WTC11 (cell line): ENCODE measurements around the gene UBXN10. TPM values are rescaled to one million over a fixed set of nuclear protein-coding genes. Genes with fewer than 3 reads are reported as not detected.
A peak's percentile ranks its signal among the peaks of the same experiment; 100 is the strongest.

Source experiments
- ATAC-seq: fragments of 200-7000 bp; cut with Tn5 transposase; 2 replicates; pipeline ENCODE4 v1.10.0; 2021; ENCODE audit warnings: mild to moderate bottlenecking, moderate library complexity
- Bru-seq: library from RNA; stranded (reverse); fragments of 400-500 nt; gene quantifications from one replicate; lab custom pipeline; 2021; lab: Mats Ljungman, UMichigan
- CTCF ChIA-PET: fragments of 300-600 bp; sonication (Branson Sonifier 250); formaldehyde crosslinking; loops from one replicate; lab custom pipeline; 2021; ENCODE audit warnings: antibody characterized with exemption; lab: Charles Lee
- POLR2A ChIA-PET: fragments of 350-600 bp; sonication (Branson Sonifier 250); formaldehyde crosslinking; loops from one replicate; lab custom pipeline; 2021; ENCODE audit warnings: antibody characterized with exemption; lab: Charles Lee
- DNase-seq: peaks from one replicate; pipeline ENCODE4 v3.0.0; 2021; ENCODE audit warnings: low spot score
- H3K27ac Mint-ChIP-seq: 2 replicates; pipeline ENCODE4 v1.8.0; 2021; ENCODE audit warnings: mixed read lengths
- H3K27me3 Mint-ChIP-seq: 2 replicates; pipeline ENCODE4 v1.8.0; 2021; ENCODE audit warnings: low read depth, mild to moderate bottlenecking, moderate library complexity, mixed read lengths
- H3K36me3 Mint-ChIP-seq: 2 replicates; pipeline ENCODE4 v1.8.0; 2021; ENCODE audit warnings: mixed read lengths
- H3K4me1 Mint-ChIP-seq: 2 replicates; pipeline ENCODE4 v1.8.0; 2022; ENCODE audit warnings: mixed read lengths
- H3K4me3 Mint-ChIP-seq: 2 replicates; pipeline ENCODE4 v1.8.0; 2021; ENCODE audit warnings: mild to moderate bottlenecking, moderate library complexity, mixed read lengths
- H3K9me3 Mint-ChIP-seq: 2 replicates; pipeline ENCODE4 v1.8.0; 2021; ENCODE audit warnings: mixed read lengths
- ATF1 ChIP-seq: sonication (generic); formaldehyde crosslinking; IDR thresholded peaks from 2 replicates; pipeline ENCODE4 v1.8.1; 2023; ENCODE audit warnings: mild to moderate bottlenecking, moderate library complexity, missing genetic modification reagents
- CREM ChIP-seq: sonication (generic); formaldehyde crosslinking; IDR thresholded peaks from 2 replicates; pipeline ENCODE4 v1.8.1; 2022; ENCODE audit warnings: mild to moderate bottlenecking, missing genetic modification reagents, moderate library complexity
- ESRRA ChIP-seq: sonication (generic); formaldehyde crosslinking; IDR thresholded peaks from 2 replicates; pipeline ENCODE4 v1.8.1; 2022; ENCODE audit warnings: mild to moderate bottlenecking, missing genetic modification reagents, borderline replicate concordance
- ETV6 ChIP-seq: sonication (generic); formaldehyde crosslinking; IDR thresholded peaks from 2 replicates; pipeline ENCODE4 v1.8.1; 2022; ENCODE audit warnings: mild to moderate bottlenecking, missing genetic modification reagents
- FOXK1 ChIP-seq: sonication (generic); formaldehyde crosslinking; IDR thresholded peaks from 2 replicates; pipeline ENCODE4 v1.8.0; 2022; ENCODE audit warnings: mild to moderate bottlenecking, moderate library complexity, missing genetic modification reagents
- FOXP1 ChIP-seq: sonication (generic); formaldehyde crosslinking; IDR thresholded peaks from 2 replicates; pipeline ENCODE4 v1.8.0; 2022; ENCODE audit warnings: missing genetic modification reagents, mild to moderate bottlenecking, moderate library complexity, borderline replicate concordance
- SOX15 ChIP-seq: fragments of 250-450 bp; sonication (Bioruptor Pico); IDR thresholded peaks from 2 replicates; pipeline ENCODE4 v1.9.0; 2021; ENCODE audit warnings: mild to moderate bottlenecking
- TEAD1 ChIP-seq: sonication (generic); formaldehyde crosslinking; IDR thresholded peaks from 2 replicates; pipeline ENCODE4 v1.8.0; 2022; ENCODE audit warnings: mild to moderate bottlenecking, missing genetic modification reagents
- TEAD4 ChIP-seq: sonication (generic); formaldehyde crosslinking; IDR thresholded peaks from 2 replicates; pipeline ENCODE4 v1.8.0; 2022; ENCODE audit warnings: mild to moderate bottlenecking, missing genetic modification reagents
- ZNF232 ChIP-seq: sonication (generic); formaldehyde crosslinking; IDR thresholded peaks from 2 replicates; pipeline ENCODE4 v1.8.0; 2022; ENCODE audit warnings: mild to moderate bottlenecking, missing genetic modification reagents
- ZNF396 ChIP-seq: fragments of 250-450 bp; sonication (Bioruptor Pico); IDR thresholded peaks from 2 replicates; pipeline ENCODE4 v1.8.0; 2021; ENCODE audit warnings: mild to moderate bottlenecking, moderate library complexity, borderline replicate concordance
- ZNF423 ChIP-seq: fragments of 250-450 bp; sonication (Bioruptor Pico); IDR thresholded peaks from 2 replicates; pipeline ENCODE4 v2.1.2; 2022; ENCODE audit warnings: mild to moderate bottlenecking, moderate library complexity
- long read RNA-seq, 3 experiments: library from RNA in 1 of 3; library from capped mRNA in 1 of 3; library from polyadenylated mRNA in 1 of 3; unstranded in 2 of 3; stranded (forward) in 1 of 3; transcript quantifications; one replicate each; pipeline ENCODE4 v2.0.0, GENCODE V29; 2021
- total RNA-seq: library from RNA; stranded (reverse); gene quantifications from 3 replicates; pipeline ENCODE4 v1.2.3, GENCODE V29; 2021
- TF ChIP-seq, protein P1 (sequence below): fragments of 250-450 bp; sonication (Bioruptor Pico); IDR thresholded peaks from 2 replicates; pipeline ENCODE4 v1.9.0; 2021; ENCODE audit warnings: moderate library complexity, mild to moderate bottlenecking, inconsistent platforms, borderline replicate concordance
- TF ChIP-seq, protein P2 (sequence below): sonication (generic); formaldehyde crosslinking; IDR thresholded peaks from 2 replicates; pipeline ENCODE4 v1.8.0; 2022; ENCODE audit warnings: mild to moderate bottlenecking, missing genetic modification reagents
- TF ChIP-seq, protein P3 (sequence below): sonication (generic); formaldehyde crosslinking; IDR thresholded peaks from 2 replicates; pipeline ENCODE4 v1.8.0; 2022; ENCODE audit warnings: missing genetic modification reagents
- TF ChIP-seq, protein P4 (sequence below): sonication (generic); formaldehyde crosslinking; IDR thresholded peaks from 2 replicates; pipeline ENCODE4 v1.8.0; 2023; ENCODE audit warnings: missing genetic modification reagents, mild to moderate bottlenecking, borderline replicate concordance
- TF ChIP-seq, protein P5 (sequence below): sonication (generic); formaldehyde crosslinking; IDR thresholded peaks from 2 replicates; pipeline ENCODE4 v1.8.1; 2022; ENCODE audit warnings: missing genetic modification reagents, borderline replicate concordance
- TF ChIP-seq, protein P6 (sequence below): fragments of 250-450 bp; sonication (Bioruptor Pico); IDR thresholded peaks from 2 replicates; pipeline ENCODE4 v1.8.0; 2021; ENCODE audit warnings: mild to moderate bottlenecking
- TF ChIP-seq, protein P7 (sequence below): sonication (generic); formaldehyde crosslinking; IDR thresholded peaks from 2 replicates; pipeline ENCODE4 v1.8.0; 2022; ENCODE audit warnings: mild to moderate bottlenecking, missing genetic modification reagents
- TF ChIP-seq, protein P8 (sequence below): fragments of 250-450 bp; sonication (Bioruptor Pico); IDR thresholded peaks from 2 replicates; pipeline ENCODE4 v1.9.0; 2021; ENCODE audit warnings: mild to moderate bottlenecking

UBXN10 gene, protein sequence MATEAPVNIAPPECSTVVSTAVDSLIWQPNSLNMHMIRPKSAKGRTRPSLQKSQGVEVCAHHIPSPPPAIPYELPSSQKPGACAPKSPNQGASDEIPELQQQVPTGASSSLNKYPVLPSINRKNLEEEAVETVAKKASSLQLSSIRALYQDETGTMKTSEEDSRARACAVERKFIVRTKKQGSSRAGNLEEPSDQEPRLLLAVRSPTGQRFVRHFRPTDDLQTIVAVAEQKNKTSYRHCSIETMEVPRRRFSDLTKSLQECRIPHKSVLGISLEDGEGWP
- total RNA-seq (0.52 to 0.76 TPM (median 0.71 TPM) in 3 replicates), Bru-seq, nascent RNA (percentile 45 among the genes with signal in this experiment)
- long read RNA-seq, experiment 1, full-length matches to known transcripts: 4 of 4 reads
- long read RNA-seq, experiment 1, partial matches to known transcripts: 0 of 4 reads
- long read RNA-seq, experiment 1, other reads (novel, unspliced or antisense): 0 of 4 reads
- long read RNA-seq, experiment 2, full-length matches to known transcripts: 2 of 2 reads
- long read RNA-seq, experiment 2, partial matches to known transcripts: 0 of 2 reads
- long read RNA-seq, experiment 2, other reads (novel, unspliced or antisense): 0 of 2 reads
- long read RNA-seq, experiment 3, full-length matches to known transcripts: 1 of 1 reads
- long read RNA-seq, experiment 3, partial matches to known transcripts: 0 of 1 reads
- long read RNA-seq, experiment 3, other reads (novel, unspliced or antisense): 0 of 1 reads

DNA sequence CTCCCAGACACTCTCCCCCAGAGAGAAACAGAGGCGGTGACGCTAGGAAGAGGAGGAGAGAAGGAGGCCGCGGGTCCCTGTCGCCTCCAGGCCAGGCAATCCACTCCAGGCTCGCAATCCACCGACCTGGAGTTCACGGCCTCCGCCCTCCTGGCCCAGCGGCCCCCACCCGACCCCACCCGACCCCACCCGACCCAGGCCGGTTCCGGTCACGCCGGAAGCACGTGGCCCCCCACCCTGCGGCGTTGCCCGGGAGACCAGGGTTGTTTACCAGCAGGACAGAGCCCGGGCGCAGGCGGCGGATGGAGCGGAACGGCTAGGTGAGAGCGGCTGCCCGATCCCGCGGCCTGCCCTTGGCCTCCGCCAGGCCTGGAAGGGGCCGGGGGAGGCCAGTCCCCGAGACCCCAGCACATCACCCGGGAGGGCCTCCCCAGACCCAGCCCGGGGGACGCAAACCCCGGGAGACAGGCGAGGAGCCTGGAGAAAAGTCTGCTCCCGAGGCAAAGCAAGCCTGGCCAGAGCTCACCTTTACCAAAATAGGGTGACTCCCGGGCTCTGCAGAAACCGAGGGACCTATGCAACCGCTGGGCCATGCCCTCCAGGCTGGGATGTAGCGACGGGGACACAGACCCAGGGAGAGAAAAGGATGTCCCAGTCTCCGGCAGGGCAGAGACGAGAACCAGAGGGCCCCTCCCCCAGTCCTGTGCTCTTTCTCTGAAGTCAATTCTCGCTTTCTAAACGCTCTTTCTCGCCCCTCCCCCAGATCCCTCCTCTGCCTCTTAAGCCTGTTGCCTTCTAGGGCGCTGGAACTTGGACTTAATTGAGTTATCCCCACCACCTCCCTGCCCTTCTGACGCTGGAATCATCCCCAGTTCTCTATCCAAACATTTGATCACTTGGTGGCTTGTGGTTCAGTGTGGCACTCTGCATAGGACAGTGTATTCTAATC, at the start of gene UBXN10, which contains the start of gene PLA2G2C:
UBXN10 (plus strand) TSS at position 263 of the 949 bp plus-strand sequence. CDS start 4,466 bp downstream, outside the sequence.
PLA2G2C (minus strand) TSS at position 685 of the 949 bp plus-strand sequence. CDS start 9,155 bp downstream, outside the sequence.
- peak within 1 kb of the TSS; percentile 21; the same call in 1 of the 2 replicates for H3K27ac Mint-ChIP-seq
- peak; percentile 75 for ATAC-seq
- CTCF ChIA-PET: interaction anchor here (0.9 kb wide), 1 partner anchor 34 kb away, joined by 3 read pairs; no protein-coding TSS in a partner anchor
- H3K9me3 Mint-ChIP-seq: no peaks in the 10 kb centered on the region
- no peaks in the 10 kb centered on the region for H3K36me3 Mint-ChIP-seq
- DNase-seq: peak; percentile 81
- peaks cover 40% of the 10 kb centered on the region for H3K27me3 Mint-ChIP-seq
- POLR2A ChIA-PET: no interaction called here
- peaks cover 24% of the 10 kb centered on the region for H3K4me1 Mint-ChIP-seq
- H3K4me3 Mint-ChIP-seq: peak within 1 kb of the TSS; percentile 75
- TF ChIP-seq SOX15 (CRISPR knock-in tag) (no peak), FOXK1 (peak; percentile 92), ZNF232 (no peak), FOXP1 (CRISPR knock-in tag) (no peak), CREM (no peak), ZNF396 (CRISPR knock-in tag) (no peak), ZNF423 (no peak), ETV6 (CRISPR knock-in tag) (no peak), TEAD1 (no peak), ATF1 (CRISPR knock-in tag) (no peak), ESRRA (no peak), TEAD4 (CRISPR knock-in tag) (no peak)
- TF ChIP-seq, protein P1, sequence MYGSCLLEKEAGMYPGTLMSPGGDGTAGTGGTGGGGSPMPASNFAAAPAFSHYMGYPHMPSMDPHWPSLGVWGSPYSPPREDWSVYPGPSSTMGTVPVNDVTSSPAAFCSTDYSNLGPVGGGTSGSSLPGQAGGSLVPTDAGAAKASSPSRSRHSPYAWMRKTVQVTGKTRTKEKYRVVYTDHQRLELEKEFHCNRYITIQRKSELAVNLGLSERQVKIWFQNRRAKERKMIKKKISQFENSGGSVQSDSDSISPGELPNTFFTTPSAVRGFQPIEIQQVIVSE: no peak
- TF ChIP-seq, protein P2, sequence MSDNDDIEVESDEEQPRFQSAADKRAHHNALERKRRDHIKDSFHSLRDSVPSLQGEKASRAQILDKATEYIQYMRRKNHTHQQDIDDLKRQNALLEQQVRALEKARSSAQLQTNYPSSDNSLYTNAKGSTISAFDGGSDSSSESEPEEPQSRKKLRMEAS (CRISPR knock-in tag): peak; percentile 55; the same call in 1 of the 2 replicates
- TF ChIP-seq, protein P3, sequence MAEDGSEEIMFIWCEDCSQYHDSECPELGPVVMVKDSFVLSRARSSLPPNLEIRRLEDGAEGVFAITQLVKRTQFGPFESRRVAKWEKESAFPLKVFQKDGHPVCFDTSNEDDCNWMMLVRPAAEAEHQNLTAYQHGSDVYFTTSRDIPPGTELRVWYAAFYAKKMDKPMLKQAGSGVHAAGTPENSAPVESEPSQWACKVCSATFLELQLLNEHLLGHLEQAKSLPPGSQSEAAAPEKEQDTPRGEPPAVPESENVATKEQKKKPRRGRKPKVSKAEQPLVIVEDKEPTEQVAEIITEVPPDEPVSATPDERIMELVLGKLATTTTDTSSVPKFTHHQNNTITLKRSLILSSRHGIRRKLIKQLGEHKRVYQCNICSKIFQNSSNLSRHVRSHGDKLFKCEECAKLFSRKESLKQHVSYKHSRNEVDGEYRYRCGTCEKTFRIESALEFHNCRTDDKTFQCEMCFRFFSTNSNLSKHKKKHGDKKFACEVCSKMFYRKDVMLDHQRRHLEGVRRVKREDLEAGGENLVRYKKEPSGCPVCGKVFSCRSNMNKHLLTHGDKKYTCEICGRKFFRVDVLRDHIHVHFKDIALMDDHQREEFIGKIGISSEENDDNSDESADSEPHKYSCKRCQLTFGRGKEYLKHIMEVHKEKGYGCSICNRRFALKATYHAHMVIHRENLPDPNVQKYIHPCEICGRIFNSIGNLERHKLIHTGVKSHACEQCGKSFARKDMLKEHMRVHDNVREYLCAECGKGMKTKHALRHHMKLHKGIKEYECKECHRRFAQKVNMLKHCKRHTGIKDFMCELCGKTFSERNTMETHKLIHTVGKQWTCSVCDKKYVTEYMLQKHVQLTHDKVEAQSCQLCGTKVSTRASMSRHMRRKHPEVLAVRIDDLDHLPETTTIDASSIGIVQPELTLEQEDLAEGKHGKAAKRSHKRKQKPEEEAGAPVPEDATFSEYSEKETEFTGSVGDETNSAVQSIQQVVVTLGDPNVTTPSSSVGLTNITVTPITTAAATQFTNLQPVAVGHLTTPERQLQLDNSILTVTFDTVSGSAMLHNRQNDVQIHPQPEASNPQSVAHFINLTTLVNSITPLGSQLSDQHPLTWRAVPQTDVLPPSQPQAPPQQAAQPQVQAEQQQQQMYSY (CRISPR knock-in tag): peak; percentile 94
- TF ChIP-seq, protein P4, sequence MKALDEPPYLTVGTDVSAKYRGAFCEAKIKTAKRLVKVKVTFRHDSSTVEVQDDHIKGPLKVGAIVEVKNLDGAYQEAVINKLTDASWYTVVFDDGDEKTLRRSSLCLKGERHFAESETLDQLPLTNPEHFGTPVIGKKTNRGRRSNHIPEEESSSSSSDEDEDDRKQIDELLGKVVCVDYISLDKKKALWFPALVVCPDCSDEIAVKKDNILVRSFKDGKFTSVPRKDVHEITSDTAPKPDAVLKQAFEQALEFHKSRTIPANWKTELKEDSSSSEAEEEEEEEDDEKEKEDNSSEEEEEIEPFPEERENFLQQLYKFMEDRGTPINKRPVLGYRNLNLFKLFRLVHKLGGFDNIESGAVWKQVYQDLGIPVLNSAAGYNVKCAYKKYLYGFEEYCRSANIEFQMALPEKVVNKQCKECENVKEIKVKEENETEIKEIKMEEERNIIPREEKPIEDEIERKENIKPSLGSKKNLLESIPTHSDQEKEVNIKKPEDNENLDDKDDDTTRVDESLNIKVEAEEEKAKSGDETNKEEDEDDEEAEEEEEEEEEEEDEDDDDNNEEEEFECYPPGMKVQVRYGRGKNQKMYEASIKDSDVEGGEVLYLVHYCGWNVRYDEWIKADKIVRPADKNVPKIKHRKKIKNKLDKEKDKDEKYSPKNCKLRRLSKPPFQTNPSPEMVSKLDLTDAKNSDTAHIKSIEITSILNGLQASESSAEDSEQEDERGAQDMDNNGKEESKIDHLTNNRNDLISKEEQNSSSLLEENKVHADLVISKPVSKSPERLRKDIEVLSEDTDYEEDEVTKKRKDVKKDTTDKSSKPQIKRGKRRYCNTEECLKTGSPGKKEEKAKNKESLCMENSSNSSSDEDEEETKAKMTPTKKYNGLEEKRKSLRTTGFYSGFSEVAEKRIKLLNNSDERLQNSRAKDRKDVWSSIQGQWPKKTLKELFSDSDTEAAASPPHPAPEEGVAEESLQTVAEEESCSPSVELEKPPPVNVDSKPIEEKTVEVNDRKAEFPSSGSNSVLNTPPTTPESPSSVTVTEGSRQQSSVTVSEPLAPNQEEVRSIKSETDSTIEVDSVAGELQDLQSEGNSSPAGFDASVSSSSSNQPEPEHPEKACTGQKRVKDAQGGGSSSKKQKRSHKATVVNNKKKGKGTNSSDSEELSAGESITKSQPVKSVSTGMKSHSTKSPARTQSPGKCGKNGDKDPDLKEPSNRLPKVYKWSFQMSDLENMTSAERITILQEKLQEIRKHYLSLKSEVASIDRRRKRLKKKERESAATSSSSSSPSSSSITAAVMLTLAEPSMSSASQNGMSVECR: no peak; the same call in 1 of the 2 replicates
- TF ChIP-seq, protein P5, sequence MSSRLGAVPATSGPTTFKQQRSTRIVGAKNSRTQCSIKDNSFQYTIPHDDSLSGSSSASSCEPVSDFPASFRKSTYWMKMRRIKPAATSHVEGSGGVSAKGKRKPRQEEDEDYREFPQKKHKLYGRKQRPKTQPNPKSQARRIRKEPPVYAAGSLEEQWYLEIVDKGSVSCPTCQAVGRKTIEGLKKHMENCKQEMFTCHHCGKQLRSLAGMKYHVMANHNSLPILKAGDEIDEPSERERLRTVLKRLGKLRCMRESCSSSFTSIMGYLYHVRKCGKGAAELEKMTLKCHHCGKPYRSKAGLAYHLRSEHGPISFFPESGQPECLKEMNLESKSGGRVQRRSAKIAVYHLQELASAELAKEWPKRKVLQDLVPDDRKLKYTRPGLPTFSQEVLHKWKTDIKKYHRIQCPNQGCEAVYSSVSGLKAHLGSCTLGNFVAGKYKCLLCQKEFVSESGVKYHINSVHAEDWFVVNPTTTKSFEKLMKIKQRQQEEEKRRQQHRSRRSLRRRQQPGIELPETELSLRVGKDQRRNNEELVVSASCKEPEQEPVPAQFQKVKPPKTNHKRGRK: no peak
- TF ChIP-seq, protein P6, sequence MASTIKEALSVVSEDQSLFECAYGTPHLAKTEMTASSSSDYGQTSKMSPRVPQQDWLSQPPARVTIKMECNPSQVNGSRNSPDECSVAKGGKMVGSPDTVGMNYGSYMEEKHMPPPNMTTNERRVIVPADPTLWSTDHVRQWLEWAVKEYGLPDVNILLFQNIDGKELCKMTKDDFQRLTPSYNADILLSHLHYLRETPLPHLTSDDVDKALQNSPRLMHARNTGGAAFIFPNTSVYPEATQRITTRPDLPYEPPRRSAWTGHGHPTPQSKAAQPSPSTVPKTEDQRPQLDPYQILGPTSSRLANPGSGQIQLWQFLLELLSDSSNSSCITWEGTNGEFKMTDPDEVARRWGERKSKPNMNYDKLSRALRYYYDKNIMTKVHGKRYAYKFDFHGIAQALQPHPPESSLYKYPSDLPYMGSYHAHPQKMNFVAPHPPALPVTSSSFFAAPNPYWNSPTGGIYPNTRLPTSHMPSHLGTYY: no peak
- TF ChIP-seq, protein P7, sequence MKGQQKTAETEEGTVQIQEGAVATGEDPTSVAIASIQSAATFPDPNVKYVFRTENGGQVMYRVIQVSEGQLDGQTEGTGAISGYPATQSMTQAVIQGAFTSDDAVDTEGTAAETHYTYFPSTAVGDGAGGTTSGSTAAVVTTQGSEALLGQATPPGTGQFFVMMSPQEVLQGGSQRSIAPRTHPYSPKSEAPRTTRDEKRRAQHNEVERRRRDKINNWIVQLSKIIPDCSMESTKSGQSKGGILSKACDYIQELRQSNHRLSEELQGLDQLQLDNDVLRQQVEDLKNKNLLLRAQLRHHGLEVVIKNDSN (CRISPR knock-in tag): peak; percentile 79; the same call in 1 of the 2 replicates
- TF ChIP-seq, protein P8, sequence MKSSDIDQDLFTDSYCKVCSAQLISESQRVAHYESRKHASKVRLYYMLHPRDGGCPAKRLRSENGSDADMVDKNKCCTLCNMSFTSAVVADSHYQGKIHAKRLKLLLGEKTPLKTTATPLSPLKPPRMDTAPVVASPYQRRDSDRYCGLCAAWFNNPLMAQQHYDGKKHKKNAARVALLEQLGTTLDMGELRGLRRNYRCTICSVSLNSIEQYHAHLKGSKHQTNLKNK (CRISPR knock-in tag): no peak
